ENCODE data around the gene PDE9A.

DNA sequence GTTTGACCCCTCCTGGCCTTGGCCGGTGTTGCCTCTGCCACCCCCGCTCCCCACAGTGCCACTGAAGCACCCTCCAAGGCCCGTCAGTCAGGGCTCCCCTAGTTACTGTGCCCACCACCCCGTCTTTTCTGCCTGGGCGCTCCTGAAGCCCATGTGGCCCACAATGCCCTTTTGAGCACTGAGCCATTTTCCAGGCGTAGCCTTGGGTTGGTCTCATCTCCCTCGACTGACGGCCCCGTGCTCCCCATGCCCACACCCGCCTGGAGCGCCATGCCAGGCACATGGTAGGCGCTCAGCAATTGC lies 118.0 kb downstream of the PDE9A start:
- TF ChIP-seq, protein P1, sequence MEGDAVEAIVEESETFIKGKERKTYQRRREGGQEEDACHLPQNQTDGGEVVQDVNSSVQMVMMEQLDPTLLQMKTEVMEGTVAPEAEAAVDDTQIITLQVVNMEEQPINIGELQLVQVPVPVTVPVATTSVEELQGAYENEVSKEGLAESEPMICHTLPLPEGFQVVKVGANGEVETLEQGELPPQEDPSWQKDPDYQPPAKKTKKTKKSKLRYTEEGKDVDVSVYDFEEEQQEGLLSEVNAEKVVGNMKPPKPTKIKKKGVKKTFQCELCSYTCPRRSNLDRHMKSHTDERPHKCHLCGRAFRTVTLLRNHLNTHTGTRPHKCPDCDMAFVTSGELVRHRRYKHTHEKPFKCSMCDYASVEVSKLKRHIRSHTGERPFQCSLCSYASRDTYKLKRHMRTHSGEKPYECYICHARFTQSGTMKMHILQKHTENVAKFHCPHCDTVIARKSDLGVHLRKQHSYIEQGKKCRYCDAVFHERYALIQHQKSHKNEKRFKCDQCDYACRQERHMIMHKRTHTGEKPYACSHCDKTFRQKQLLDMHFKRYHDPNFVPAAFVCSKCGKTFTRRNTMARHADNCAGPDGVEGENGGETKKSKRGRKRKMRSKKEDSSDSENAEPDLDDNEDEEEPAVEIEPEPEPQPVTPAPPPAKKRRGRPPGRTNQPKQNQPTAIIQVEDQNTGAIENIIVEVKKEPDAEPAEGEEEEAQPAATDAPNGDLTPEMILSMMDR (conservative IDR thresholded peaks at IDR 0.05; ENCODE audit: low read depth, low read length), result no peak
- TF ChIP-seq MAFK (IDR thresholded peaks at IDR 0.05; ENCODE audit: low read depth, low read length) (no peak), SMC3 (IDR thresholded peaks at IDR 0.05; ENCODE audit: low read depth, low read length) (no peak), MXI1 (IDR thresholded peaks at IDR 0.05; ENCODE audit: borderline replicate concordance, low read depth, low read length) (no peak), FOS (IDR thresholded peaks at IDR 0.05; ENCODE audit: low read depth, low read length) (no peak), BHLHE40 (IDR thresholded peaks at IDR 0.05; ENCODE audit: low read depth, low read length) (no peak), CHD1 (IDR thresholded peaks at IDR 0.05; ENCODE audit: low read depth, low read length) (no peak), MAZ (IDR thresholded peaks at IDR 0.05; ENCODE audit: borderline replicate concordance, low read depth, low read length) (no peak), CEBPB (IDR thresholded peaks at IDR 0.05; ENCODE audit: low read depth, low read length) (no peak), RCOR1 (IDR thresholded peaks at IDR 0.05; ENCODE audit: insufficient replicate concordance, low read length) (no peak), RAD21 (IDR thresholded peaks at IDR 0.05; ENCODE audit: low read length) (no peak)
- TF ChIP-seq, protein P2, sequence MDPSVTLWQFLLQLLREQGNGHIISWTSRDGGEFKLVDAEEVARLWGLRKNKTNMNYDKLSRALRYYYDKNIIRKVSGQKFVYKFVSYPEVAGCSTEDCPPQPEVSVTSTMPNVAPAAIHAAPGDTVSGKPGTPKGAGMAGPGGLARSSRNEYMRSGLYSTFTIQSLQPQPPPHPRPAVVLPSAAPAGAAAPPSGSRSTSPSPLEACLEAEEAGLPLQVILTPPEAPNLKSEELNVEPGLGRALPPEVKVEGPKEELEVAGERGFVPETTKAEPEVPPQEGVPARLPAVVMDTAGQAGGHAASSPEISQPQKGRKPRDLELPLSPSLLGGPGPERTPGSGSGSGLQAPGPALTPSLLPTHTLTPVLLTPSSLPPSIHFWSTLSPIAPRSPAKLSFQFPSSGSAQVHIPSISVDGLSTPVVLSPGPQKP (IDR thresholded peaks at IDR 0.05; ENCODE audit: borderline replicate concordance, low read depth, low read length), result no peak
- TF ChIP-seq, protein P3, sequence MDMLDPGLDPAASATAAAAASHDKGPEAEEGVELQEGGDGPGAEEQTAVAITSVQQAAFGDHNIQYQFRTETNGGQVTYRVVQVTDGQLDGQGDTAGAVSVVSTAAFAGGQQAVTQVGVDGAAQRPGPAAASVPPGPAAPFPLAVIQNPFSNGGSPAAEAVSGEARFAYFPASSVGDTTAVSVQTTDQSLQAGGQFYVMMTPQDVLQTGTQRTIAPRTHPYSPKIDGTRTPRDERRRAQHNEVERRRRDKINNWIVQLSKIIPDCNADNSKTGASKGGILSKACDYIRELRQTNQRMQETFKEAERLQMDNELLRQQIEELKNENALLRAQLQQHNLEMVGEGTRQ (IDR thresholded peaks at IDR 0.05; ENCODE audit: low read depth, low read length), result no peak
